H9 (cell line): ENCODE results near the gene CALHM4. TPM values are rescaled to one million over a fixed set of nuclear protein-coding genes. Genes with fewer than 3 reads are reported as not detected.

ENCODE experiments used
- DNase-seq: peaks from one replicate; pipeline ENCODE4 v3.0.0-alpha.2; 2017
- H2AFZ ChIP-seq: one replicate; pipeline ENCODE4 v1.6.1; 2013; ENCODE audit warnings: mild to moderate bottlenecking, low read length, control low read depth, moderate library complexity
- H2AK5ac ChIP-seq: 2 replicates; pipeline ENCODE4 v1.6.1; 2013; ENCODE audit warnings: low read length, control low read depth, mixed read lengths; ENCODE audit not compliant: insufficient read length
- H2BK120ac ChIP-seq: one replicate; pipeline ENCODE4 v1.6.1; 2013; ENCODE audit warnings: low read depth, mild to moderate bottlenecking, low read length, control low read depth, inconsistent platforms; ENCODE audit not compliant: poor library complexity, severe bottlenecking
- H2BK12ac ChIP-seq: 2 replicates; pipeline ENCODE4 v1.6.1; 2013; ENCODE audit warnings: low read length, control low read depth, mixed read lengths, low read depth; ENCODE audit not compliant: insufficient read length
- H2BK15ac ChIP-seq: 2 replicates; pipeline ENCODE4 v1.6.1; 2013; ENCODE audit warnings: low read depth, low read length, control low read depth
- H2BK20ac ChIP-seq: one replicate; pipeline ENCODE4 v1.6.1; 2013; ENCODE audit warnings: low read depth, mild to moderate bottlenecking, low read length, control low read depth, inconsistent platforms; ENCODE audit not compliant: poor library complexity, severe bottlenecking
- H2BK5ac ChIP-seq: 2 replicates; pipeline ENCODE4 v1.6.1; 2013; ENCODE audit warnings: low read length, control low read depth, mixed read lengths; ENCODE audit not compliant: insufficient read length
- H3K14ac ChIP-seq: 2 replicates; pipeline ENCODE4 v1.6.1; 2013; ENCODE audit warnings: low read length, control low read depth; ENCODE audit not compliant: insufficient read depth
- H3K18ac ChIP-seq: 2 replicates; pipeline ENCODE4 v1.6.1; 2013; ENCODE audit warnings: low read depth, mild to moderate bottlenecking, mixed read lengths, low read length, control low read depth; ENCODE audit not compliant: insufficient read length
- H3K23ac ChIP-seq: 2 replicates; pipeline ENCODE4 v1.6.1; 2013; ENCODE audit warnings: low read length, control low read depth, mixed read lengths, low read depth; ENCODE audit not compliant: insufficient read length
- H3K23me2 ChIP-seq: 2 replicates; pipeline ENCODE4 v1.6.1; 2013; ENCODE audit warnings: low read depth, mild to moderate bottlenecking, mixed read lengths, low read length, control low read depth; ENCODE audit not compliant: insufficient read length, poor library complexity, severe bottlenecking
- H3K27ac ChIP-seq: 2 replicates; pipeline ENCODE4 v1.5.1; 2013; ENCODE audit warnings: low read length, control low read depth, mixed read lengths, low read depth; ENCODE audit not compliant: insufficient read length
- H3K27me3 ChIP-seq: 2 replicates; pipeline ENCODE4 v1.6.1; 2013; ENCODE audit warnings: low read length, control low read depth, inconsistent platforms; ENCODE audit not compliant: insufficient read depth
- H3K4ac ChIP-seq: 2 replicates; pipeline ENCODE4 v1.6.1; 2013; ENCODE audit warnings: low read depth, mild to moderate bottlenecking, control low read depth, inconsistent platforms, low read length, moderate library complexity
- H3K4me1 ChIP-seq: 2 replicates; pipeline ENCODE4 v1.6.1; 2013; ENCODE audit warnings: low read length, control low read depth, inconsistent platforms; ENCODE audit not compliant: insufficient read depth
- H3K4me2 ChIP-seq: 2 replicates; pipeline ENCODE4 v1.6.1; 2013; ENCODE audit warnings: low read length, control low read depth, mixed read lengths; ENCODE audit not compliant: insufficient read length, insufficient read depth
- H3K56ac ChIP-seq: 2 replicates; pipeline ENCODE4 v1.6.1; 2013; ENCODE audit warnings: low read depth, mild to moderate bottlenecking, mixed read lengths, low read length, control low read depth; ENCODE audit not compliant: insufficient read length
- H3K79me1 ChIP-seq: 2 replicates; pipeline ENCODE4 v1.6.1; 2013; ENCODE audit warnings: low read depth, mild to moderate bottlenecking, moderate library complexity, low read length, control low read depth, inconsistent platforms; ENCODE audit not compliant: insufficient read depth, poor library complexity, severe bottlenecking
- H3K79me2 ChIP-seq: 2 replicates; pipeline ENCODE4 v1.6.1; 2013; ENCODE audit warnings: low read length, control low read depth, inconsistent platforms; ENCODE audit not compliant: insufficient read depth
- H3K9ac ChIP-seq: 2 replicates; pipeline ENCODE4 v1.6.1; 2013; ENCODE audit warnings: low read length, control low read depth, mixed read lengths; ENCODE audit not compliant: insufficient read length; ENCODE audit errors: extremely low read depth
- H3K9me3 ChIP-seq: one replicate; pipeline ENCODE4 v1.6.1; 2013; ENCODE audit warnings: low read depth, low read length, inconsistent platforms; ENCODE audit not compliant: control insufficient read depth
- H3T11ph ChIP-seq: one replicate; pipeline ENCODE4 v1.6.1; 2013; ENCODE audit warnings: mild to moderate bottlenecking, low read length, control low read depth, inconsistent platforms
- H4K20me1 ChIP-seq: one replicate; pipeline ENCODE4 v1.6.1; 2013; ENCODE audit not compliant: control insufficient read depth, insufficient read length, insufficient read depth
- H4K5ac ChIP-seq: 2 replicates; pipeline ENCODE4 v1.6.1; 2013; ENCODE audit warnings: low read depth, mild to moderate bottlenecking, mixed read lengths, low read length, control low read depth; ENCODE audit not compliant: insufficient read length
- H4K8ac ChIP-seq: replicated peaks from 2 replicates; pipeline ENCODE4 v1.6.1; 2013; ENCODE audit warnings: low read length, control low read depth, mixed read lengths, low read depth; ENCODE audit not compliant: insufficient read length
- H4K91ac ChIP-seq: 2 replicates; pipeline ENCODE4 v1.6.1; 2013; ENCODE audit warnings: low read depth, mild to moderate bottlenecking, moderate library complexity, mixed read lengths, low read length, control low read depth; ENCODE audit not compliant: insufficient read length
- H3K27ac Mint-ChIP-seq, 3 experiments: 2 replicates in 2 of 3; 3 replicates in 1 of 3; pipeline ENCODE4 v1.8.0; 2020 to 2021; ENCODE audit warnings: mixed read lengths in 3 of 3, mild to moderate bottlenecking in 1 of 3, moderate library complexity in 1 of 3
- H3K27me3 Mint-ChIP-seq: 2 replicates; pipeline ENCODE4 v1.8.0; 2021; ENCODE audit warnings: low read depth, mild to moderate bottlenecking, moderate library complexity, mixed read lengths
- H3K36me3 Mint-ChIP-seq, 3 experiments: 2 replicates in 2 of 3; 3 replicates in 1 of 3; pipeline ENCODE4 v1.8.0; 2020 to 2021; ENCODE audit warnings: low read depth in 3 of 3, mixed read lengths in 3 of 3; ENCODE audit not compliant: insufficient read depth in 1 of 3
- H3K4me1 Mint-ChIP-seq, 2 experiments: 2 replicates each; pipeline ENCODE4 v1.8.0; 2020; ENCODE audit warnings: mixed read lengths in 2 of 2
- H3K4me3 Mint-ChIP-seq, 2 experiments: 2 replicates in 1 of 2; 3 replicates in 1 of 2; pipeline ENCODE4 v1.8.0; 2020 to 2021; ENCODE audit warnings: mild to moderate bottlenecking in 2 of 2, mixed read lengths in 2 of 2, moderate library complexity in 1 of 2
- H3K9me3 Mint-ChIP-seq, 2 experiments: 2 replicates in 1 of 2; 3 replicates in 1 of 2; pipeline ENCODE4 v1.8.0; 2020; ENCODE audit warnings: mild to moderate bottlenecking in 2 of 2, mixed read lengths in 2 of 2, moderate library complexity in 1 of 2
- WGBS: extraction: QIAGEN DNeasy Blood & Tissue Kit; methylation state at CpG from one replicate; pipeline ENCODE4 v1.1.7; 2013; ENCODE audit warnings: missing lambda C conversion rate, low lambda C conversion rate, mixed read lengths; ENCODE audit not compliant: insufficient read length; ENCODE audit errors: extremely low coverage; 5-methylcytosine and 5-hydroxymethylcytosine counted together
- total RNA-seq: library from RNA; stranded (reverse); gene quantifications from 2 replicates; pipeline ENCODE4 v1.2.1, GENCODE V29; 2021
- TF ChIP-seq, protein P1 (sequence below): fragments of 200-600 bp; sonication (generic); conservative IDR thresholded peaks from 3 replicates; pipeline ENCODE4 v1.8.0; 2021; ENCODE audit warnings: antibody characterized with exemption, mild to moderate bottlenecking

Gene CALHM4
- total RNA-seq, 1 experiment from 2014 or later: not detected

DNA sequence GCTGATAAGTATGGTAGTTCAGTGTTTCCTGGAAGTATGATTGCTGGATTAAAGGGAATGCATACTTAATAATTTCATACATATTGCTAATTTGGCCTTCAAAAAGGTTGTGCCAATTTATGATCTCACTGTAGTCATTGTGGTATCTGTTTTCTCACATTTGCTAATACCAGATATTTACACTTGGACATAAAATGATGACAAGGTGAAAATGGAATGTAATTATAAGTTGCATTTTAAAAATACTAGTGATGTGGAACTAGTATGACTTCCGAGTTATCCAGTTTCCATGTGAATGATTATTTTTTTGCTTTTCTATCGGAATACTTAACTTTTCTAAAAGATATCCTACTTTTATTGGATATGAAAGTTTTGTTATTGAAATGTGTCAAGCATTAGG is 33.2 kb downstream of the CALHM4 start:
- H3K4me3 Mint-ChIP-seq: no peak overlapping the region
- H3K9me3 Mint-ChIP-seq: no peaks in the 10 kb centered on the region
- H3K23ac ChIP-seq: no peak overlapping the region
- H3K79me2 ChIP-seq: no peaks in the 10 kb centered on the region
- no peak overlapping the region for H4K8ac ChIP-seq
- H3K4me2 ChIP-seq: no peak overlapping the region
- no peaks in the 10 kb centered on the region for H4K20me1 ChIP-seq
- no peak overlapping the region for H2BK15ac ChIP-seq
- H3K27me3 Mint-ChIP-seq: no peaks in the 10 kb centered on the region
- no peaks in the 10 kb centered on the region for H3K79me1 ChIP-seq
- no peak for DNase-seq
- no peak overlapping the region for H3K27ac Mint-ChIP-seq
- TF ChIP-seq, protein P1, sequence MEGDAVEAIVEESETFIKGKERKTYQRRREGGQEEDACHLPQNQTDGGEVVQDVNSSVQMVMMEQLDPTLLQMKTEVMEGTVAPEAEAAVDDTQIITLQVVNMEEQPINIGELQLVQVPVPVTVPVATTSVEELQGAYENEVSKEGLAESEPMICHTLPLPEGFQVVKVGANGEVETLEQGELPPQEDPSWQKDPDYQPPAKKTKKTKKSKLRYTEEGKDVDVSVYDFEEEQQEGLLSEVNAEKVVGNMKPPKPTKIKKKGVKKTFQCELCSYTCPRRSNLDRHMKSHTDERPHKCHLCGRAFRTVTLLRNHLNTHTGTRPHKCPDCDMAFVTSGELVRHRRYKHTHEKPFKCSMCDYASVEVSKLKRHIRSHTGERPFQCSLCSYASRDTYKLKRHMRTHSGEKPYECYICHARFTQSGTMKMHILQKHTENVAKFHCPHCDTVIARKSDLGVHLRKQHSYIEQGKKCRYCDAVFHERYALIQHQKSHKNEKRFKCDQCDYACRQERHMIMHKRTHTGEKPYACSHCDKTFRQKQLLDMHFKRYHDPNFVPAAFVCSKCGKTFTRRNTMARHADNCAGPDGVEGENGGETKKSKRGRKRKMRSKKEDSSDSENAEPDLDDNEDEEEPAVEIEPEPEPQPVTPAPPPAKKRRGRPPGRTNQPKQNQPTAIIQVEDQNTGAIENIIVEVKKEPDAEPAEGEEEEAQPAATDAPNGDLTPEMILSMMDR: no peak
- no peak overlapping the region for H2AK5ac ChIP-seq
- no peak overlapping the region for H4K5ac ChIP-seq
- no peak overlapping the region for H3K18ac ChIP-seq
- no peaks in the 10 kb centered on the region for H3K27me3 ChIP-seq
- WGBS: no CpG with 5 or more reads among the region's 2 CpGs
- H3K9ac ChIP-seq: no peak overlapping the region
- no peak overlapping the region for H3K14ac ChIP-seq
- H3K56ac ChIP-seq: no peak overlapping the region
- H3K23me2 ChIP-seq: no peaks in the 10 kb centered on the region
- no peak overlapping the region for H2BK20ac ChIP-seq
- H2BK5ac ChIP-seq: no peak overlapping the region
- no peaks in the 10 kb centered on the region for H3K4me1 ChIP-seq
- no peak overlapping the region for H3T11ph ChIP-seq
- no peak overlapping the region for H3K4ac ChIP-seq
- no peak overlapping the region for H2BK12ac ChIP-seq
- peaks cover 11 to 43% (median 29%) of the 10 kb centered on the region in 3 experiments; a peak in 6 of 7 replicates for H3K36me3 Mint-ChIP-seq
- H3K9me3 ChIP-seq: no peaks in the 10 kb centered on the region
- H2BK120ac ChIP-seq: no peak overlapping the region
- no peak overlapping the region for H2AFZ ChIP-seq
- no peaks in the 10 kb centered on the region for H3K4me1 Mint-ChIP-seq
- no peak overlapping the region for H4K91ac ChIP-seq
- H3K27ac ChIP-seq: no peak overlapping the region
